Ureter (tissue), 1 donor: ENCODE results near the gene MEF2A. TPM values are rescaled to one million over a fixed set of nuclear protein-coding genes. Genes with fewer than 3 reads are reported as not detected.

Experiments used
- DNase-seq: peaks from one replicate; pipeline ENCODE4 v3.0.0-alpha.2; 2020; ENCODE audit warnings: low spot score
- total RNA-seq: library from RNA; stranded (reverse); gene quantifications from one replicate; pipeline ENCODE4 v1.2.4, GENCODE V29; 2023
- donor health status: DM: yes; HTN: yes; CAD: no.

MEF2A gene
- total RNA-seq, 1 donor from 2014 or later: 74.2 TPM

- DNase-seq: no peak
Observed at GRCh38 chr15:99605990-99606389, 40.2 kb downstream of the MEF2A start.

DNA sequence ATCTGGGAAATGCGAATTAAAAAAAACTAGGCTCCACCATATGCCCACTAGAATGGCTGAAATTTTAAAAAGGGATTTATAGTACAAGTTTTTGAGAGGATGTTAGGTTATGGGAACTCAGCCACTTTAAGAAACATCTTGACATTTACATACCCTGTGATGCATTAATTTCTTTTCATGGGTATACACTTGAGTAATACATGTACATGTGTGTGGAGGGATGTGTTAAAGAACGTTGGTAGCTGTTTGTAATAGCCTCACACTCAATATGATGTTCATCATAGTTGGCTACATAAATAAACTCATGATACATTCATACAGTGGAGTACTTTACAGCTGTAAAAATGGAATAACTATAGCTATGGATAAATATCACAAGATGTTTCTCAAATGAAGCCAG is 40.9 kb downstream of the MEF2A start:
- DNase-seq: no peak

DNA sequence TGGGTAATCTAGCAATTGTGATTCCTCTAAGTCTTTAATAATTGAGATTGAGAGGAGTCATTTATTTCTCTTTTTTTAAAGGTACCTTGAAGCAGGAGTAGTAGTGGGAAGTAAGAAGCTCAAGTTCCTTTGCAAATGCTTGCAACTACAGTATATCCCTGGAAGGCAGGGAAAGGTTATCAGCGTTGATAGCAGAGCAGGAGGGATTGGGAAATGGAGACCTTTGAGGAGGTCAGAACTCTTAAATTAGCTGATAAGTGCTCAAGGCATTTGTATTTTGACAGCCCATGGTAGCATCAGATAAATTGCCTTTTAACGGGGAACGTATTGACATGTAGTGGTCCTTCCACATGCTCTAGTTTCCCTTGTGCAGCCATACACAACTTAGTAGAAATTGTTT is 47.7 kb downstream of the MEF2A start:
- DNase-seq: no peak

DNA sequence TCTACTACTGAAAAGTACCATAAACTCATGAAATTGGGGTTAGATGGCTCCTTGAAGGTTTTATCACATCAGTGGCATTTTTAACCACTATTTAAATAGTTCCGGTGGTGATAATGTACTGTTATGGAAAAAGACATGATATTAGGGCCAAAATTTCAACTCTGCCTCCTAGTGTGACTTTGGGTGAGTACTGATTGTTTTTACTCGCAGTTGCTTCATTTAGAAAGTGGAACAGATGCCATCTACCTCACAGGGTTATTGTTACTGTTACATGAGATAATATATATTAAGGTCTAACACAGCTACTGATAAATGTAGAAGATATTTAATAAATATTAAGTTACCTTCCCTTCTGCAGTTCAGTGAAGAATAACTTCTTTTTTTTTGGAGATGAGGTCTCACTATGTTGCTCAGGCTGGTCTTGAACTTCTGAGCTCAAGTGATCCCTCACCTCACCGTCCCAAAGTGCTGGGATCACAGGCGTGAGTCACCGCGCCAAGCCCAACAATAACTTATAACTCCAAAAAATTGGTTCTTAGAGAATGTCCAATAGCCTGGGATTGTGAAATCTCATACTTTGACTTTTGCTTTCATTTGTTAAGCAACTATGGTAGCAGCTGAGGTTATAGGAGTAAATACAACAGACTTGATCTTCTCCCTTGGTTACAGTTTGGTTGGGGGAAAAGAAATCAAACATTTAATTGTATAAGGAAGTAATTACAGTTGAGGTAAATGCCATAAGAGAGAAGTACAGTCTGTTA is 48.3 kb downstream of the MEF2A start:
- no peak for DNase-seq

- no peak for DNase-seq
Observed at GRCh38 chr15:99614749-99615288, 49.0 kb downstream of the MEF2A start.

- no peak for DNase-seq
Observed at GRCh38 chr15:99615460-99615859, 49.7 kb downstream of the MEF2A start.

DNA sequence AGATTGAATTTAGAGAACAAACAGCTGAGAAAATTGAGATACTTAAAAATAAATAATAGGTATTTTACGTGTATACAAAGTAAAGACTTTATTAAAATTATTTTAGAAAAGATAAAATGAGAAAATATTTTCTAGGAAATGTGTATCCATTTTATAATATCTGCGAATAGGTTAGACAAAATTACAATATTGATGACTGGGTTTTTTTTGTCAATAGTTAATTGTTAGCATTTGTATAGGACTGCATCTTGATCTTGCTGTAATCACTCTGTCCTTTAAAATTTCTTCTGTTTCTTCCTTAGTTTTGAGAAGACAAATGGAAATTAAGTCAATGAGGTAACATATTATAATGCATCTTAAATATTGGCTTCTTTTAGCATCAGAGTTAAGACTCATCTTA is 50.3 kb downstream of the MEF2A start:
- no peak for DNase-seq

DNA sequence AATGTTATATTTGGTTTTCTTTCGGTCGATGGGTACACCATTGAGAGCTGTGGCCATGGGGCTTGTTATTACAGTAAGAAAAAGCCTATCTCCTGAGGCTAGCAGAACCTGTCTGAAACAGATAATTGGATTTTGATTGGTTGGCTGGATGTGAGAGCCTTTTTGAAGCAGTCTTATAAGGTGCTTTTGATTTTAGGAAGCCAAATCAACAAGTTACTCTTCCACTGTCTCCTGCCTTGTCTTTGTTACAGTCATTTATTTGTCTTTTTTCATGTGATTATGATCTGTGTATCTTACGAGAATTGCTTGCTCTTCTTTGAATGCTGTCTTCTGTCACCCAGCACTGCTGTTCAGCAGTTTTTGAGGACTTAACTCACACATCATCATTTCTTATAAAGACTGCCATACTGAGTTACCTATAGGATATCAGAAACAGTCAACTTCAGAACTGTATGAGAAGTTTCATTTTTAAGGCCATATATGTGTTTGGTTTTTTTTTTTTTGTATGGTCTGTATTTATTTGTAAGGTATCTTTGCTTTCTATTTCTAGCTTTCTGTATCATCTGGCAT is 51.1 kb downstream of the MEF2A start:
- no peak for DNase-seq

GRCh38 chr15:99618941-99619411 is 53.2 kb downstream of the MEF2A start:
- no peak for DNase-seq

GRCh38 chr15:99619712-99620111 is 53.9 kb downstream of the MEF2A start:
- no peak for DNase-seq

DNA sequence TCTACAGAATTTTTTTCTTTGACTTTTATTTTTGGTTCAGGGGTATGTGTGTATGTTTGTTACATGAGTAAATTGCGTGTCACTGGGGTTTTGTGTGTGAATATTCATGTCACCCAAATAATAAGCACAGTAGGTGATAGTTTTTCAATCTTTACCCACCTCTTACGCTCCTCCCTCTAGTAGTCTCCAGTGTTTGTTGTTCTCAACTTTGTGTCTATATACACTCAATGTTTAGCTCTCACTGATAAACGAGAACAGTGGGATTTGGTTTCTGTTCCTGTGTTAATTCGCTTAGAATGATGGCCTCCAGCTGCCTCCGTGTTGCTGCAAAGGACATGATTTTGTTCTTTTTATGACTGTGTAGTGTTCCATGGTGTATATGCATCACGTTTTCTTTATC is 54.4 kb downstream of the MEF2A start:
- no peak for DNase-seq

DNA sequence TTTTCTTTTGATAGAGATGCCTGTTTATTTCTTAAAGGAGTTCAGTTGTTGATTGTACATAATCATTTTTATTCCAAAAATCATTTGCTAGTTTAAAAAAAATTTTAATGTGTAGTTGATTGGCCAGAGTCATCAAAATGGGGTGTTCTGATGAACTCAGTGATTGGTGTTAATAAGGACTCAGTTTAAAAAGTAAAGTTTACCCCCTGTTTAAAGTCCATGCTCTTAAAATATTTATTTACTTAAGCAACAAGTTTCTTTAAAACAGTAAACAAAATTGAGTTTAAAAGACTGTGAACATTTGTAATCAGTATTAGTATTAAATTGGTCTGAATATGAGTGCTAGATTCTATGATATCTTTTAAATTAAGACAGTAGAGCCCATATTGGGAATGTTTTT is 56.0 kb downstream of the MEF2A start:
- no peak for DNase-seq

DNA sequence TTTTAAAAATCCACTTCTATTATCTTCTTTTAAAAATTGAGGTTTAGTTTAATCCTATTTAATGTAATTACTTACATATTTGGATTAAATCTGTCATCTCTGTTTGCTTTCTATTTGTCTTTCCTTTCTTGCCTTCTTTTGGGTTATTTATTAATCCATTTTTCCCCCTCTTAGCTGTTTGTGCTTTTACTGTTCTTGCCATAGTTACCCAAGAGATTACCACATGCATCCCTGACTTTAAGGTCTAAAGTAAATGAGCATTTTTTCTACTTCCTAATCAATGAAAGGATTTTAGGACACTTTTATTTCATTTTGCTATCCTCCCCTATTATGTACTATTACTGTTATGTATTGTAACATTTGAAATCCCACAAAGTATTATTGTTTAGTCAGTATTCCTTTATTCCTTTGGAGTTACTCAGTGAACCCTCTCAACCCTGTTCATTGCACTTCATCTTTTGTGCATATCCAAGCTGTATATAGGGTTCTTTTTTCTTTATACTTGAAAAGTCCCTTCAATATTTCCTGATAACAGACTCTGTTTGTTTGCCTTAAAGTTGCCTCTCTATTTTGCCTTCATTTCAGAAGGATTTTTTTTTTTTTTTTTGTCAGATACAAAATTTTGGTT is 62.7 kb downstream of the MEF2A start:
- DNase-seq: no peak

GRCh38 chr15:99630607-99631131 is 64.9 kb downstream of the MEF2A start:
- DNase-seq: no peak

DNA sequence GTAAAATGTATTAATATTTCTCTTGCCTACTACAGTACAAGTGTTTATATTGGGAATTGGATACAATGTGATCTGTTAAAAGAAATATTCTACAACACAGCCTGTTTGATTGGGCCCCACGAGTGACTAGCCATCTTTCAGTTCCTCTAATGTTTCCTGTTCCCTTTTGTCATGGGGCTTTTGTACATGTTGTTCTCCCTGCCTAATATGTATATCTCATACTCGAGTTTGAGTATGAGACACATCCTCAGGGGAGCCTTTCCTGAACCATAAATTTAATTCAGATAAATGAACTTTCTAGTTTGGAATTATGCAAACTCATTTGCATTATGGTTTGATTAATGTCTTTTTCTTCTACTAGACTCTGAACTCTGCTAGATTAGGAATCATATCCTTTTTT is 65.5 kb downstream of the MEF2A start:
- DNase-seq: no peak

GRCh38 chr15:99632521-99632920 is 66.7 kb downstream of the MEF2A start:
- no peak for DNase-seq

- DNase-seq: no peak
Observed at GRCh38 chr15:99633655-99634054, 67.9 kb downstream of the MEF2A start.

GRCh38 chr15:99634576-99634975 is 68.8 kb downstream of the MEF2A start:
- DNase-seq: no peak

- no peak for DNase-seq
Observed at GRCh38 chr15:99635145-99635544, 69.4 kb downstream of the MEF2A start.

DNA sequence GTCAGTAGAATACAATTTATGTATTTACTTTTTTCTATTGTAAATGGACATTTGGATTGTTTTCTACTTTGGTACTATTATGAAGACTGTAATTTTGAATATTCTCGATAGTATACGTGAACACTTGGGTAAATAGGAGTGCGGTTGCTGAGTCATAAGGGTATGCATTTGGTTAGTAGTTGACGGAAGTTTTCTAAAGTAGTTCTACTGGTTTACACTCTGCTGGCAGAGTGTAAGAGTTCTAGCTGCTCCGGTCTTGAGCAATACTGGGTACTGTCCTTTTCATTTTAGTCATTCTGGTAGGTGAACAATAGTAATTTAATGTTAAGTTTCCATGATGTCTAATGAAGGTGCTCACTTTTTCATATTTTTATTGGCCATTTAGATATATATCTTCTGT is 70.0 kb downstream of the MEF2A start:
- DNase-seq: no peak

GRCh38 chr15:99644913-99645542 is 79.2 kb downstream of the MEF2A start:
- DNase-seq: no peak

GRCh38 chr15:99645543-99645935 is 79.8 kb downstream of the MEF2A start:
- no peak for DNase-seq
